GM10847 (cell line): ENCODE results near the gene COG2.

ENCODE experiments used
- POLR2A ChIP-seq: IDR thresholded peaks from 2 replicates; pipeline ENCODE4 v1.6.1; 2011; ENCODE audit not compliant: insufficient read length; ENCODE audit errors: extremely low read depth

COG2 gene

DNA sequence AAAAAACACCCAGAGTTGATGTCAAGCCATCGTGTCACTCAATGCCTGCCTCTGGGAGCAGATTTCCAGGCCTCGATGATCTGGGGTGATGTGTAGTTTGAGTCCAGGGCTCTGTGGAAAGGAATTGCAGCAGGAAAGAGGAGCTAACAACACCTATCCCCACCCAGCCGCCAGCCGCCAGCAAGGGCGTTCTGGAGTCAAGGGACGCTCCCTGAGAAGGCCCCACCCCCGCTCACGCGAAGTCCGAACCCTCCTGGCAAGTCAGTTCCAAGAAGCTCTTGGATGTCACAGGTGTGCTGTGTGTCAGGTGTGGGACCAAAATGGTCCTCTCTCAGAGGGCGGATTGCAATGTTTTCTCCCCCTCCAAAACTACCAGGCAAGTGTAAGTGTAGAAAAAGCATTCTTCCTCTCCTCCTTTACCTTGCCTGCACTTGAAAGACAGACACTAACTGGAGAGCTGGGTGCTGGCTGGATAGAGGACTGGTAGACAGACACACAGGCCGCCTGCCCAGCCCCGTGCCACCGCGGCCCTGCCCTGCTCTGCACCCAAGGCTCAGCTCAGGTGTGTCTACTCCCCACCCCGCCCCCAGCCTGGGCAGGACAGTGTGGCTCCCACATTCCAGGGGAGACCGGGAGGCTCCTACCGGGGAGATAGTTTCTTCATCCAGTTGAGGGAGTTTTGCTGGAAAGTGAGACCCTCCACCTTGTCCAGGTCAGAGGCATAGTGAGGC lies 63.2 kb downstream of the COG2 start:
- TF ChIP-seq POLR2A = no peak

- TF ChIP-seq POLR2A = no peak
Measured at GRCh38 chr1:230706020-230706699, 63.9 kb downstream of the COG2 start.

DNA sequence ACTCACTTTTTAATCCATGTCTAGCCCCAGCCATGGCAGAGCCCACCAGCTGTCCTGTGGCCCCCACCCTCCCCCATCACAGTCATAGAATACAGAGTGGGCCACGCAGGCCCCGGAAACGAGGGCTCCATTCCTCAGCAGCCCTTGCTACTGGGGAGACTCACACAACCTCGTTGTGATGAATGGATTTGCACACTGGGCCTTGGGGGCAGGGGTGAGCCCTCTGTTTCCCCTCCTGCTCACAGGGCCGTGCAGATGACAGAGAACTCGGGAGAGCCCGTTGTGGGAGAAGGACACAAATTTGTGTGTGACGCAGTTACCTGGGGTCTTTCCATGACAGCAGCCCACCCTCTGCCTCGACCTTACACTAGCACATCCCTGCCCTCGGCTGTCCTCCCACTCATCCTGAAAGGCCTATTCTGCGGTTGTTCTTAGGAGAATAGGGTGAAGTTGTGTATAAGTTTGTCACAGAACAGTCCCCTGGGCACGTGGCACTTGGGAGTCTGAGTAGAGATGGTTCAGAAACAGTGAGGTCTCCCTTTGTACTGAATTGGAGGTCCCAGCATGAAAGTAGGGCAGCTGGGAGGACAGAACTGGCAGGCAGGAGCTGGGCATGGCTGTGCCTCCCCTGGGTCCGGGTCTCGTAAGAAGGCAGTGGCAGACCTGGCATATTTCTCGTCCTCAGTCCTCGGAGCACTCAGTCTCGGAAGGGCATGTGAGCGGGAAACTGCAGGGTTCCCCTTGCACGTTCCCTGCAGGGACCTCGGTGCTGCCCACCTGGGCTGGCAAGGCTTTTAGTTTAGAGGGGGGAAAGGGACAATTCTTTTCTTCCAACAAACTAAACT lies 64.8 kb downstream of the COG2 start:
- no peak for TF ChIP-seq POLR2A

GRCh38 chr1:230707732-230708630 lies 65.7 kb downstream of the COG2 start:
- no peak for TF ChIP-seq POLR2A

GRCh38 chr1:230708631-230709580 lies 66.6 kb downstream of the COG2 start:
- no peak for TF ChIP-seq POLR2A

DNA sequence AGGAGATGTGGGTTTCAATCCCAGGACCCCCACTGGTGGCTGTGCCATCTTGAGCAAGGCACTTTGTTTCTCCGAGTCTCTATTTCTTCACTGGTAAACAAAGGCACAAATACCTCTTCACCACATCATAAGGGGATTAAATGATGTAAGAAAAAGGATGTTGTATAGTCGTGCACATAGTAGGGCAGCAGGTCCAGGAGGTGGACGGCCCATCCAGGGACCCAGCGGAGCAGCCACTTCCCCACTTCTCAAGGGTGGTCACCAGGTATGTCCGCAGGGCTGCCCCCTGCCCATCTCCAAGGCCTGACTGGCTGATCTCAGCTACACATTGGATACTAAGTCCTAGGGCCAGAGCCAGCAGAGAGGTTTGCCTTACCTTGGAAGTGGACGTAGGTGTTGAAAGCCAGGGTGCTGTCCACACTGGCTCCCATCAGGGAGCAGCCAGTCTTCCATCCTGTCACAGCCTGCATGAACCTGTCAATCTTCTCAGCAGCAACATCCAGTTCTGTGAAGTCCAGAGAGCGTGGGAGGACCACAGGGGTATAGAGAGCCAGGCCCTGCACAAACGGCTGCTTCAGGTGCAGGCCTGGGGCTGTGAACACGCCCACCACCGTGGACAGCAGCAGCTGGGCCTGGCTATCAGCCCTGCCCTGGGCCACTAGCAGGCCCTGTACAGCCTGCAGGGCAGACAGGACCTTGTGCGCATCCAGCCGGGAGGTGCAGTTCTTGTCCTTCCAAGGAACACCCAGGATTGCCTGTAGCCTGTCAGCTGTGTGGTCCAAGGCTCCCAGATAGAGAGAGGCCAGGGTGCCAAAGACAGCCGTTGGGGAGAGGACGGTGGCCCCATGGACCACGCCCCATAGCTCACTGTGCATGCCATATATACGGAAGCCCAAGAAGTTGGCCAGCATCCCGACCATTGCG lies 67.6 kb downstream of the COG2 start:
- TF ChIP-seq POLR2A = no peak

DNA sequence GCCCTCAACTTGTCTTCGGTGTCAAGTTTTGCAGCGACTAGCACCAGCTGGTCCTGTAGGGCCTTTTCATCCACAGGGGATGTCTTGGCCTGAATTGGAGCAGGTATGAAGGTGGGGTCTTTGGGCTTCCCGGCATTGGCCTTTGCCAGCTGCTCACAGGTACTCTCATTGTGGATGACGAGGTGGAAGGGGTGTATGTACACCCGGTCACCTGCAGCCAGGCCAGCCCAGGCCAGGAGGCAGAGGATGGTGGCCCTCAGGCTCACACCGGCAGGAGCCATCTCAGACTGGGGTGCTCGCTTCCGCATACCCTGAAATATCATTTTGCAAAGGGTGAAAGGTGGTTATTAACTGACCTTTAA lies 68.2 kb downstream of the COG2 start:
- TF ChIP-seq POLR2A = no peak

DNA sequence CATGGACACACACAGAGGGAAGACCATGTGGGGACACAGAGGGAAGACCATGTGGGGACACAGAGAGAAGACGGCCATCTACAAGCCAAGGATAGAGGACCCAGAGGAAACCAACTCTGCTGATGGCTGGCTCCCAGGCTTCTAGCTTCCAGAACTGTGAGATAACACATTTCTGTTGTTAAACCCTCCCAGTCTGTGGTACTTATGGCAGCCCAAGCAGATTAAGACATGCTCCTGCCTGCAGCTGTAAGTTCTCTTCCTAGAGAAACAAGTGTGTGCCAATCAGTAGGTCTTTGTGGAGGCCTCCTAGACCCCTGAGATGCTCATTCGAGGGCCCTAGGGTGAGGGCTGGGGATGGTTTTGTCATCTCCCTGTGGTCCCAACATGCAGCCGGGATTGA lies 69.0 kb downstream of the COG2 start:
- TF ChIP-seq POLR2A = no peak

DNA sequence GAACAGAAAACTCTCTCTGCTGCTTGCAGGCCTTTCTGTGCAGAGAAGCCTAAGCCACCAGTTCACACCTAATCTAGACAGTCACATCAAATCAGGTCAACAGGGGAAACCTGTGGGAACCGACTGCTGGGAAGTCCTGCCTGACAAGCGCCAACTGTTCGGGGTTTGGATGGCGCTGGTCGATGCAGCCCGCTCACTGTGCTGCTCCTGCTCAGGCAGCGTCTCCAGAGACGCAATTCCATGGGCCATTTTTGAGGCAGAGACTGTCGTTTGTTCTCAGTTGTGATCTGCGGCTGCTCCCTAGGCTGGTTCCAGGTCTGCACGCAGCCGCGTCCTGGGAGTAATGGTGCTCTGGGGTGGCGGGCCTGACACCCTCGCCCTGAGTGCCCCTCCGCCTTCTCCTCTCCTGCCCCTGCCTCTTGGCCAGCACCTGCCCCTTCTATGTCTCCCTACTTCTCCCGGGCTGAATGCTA lies 70.2 kb downstream of the COG2 start:
- no peak for TF ChIP-seq POLR2A

DNA sequence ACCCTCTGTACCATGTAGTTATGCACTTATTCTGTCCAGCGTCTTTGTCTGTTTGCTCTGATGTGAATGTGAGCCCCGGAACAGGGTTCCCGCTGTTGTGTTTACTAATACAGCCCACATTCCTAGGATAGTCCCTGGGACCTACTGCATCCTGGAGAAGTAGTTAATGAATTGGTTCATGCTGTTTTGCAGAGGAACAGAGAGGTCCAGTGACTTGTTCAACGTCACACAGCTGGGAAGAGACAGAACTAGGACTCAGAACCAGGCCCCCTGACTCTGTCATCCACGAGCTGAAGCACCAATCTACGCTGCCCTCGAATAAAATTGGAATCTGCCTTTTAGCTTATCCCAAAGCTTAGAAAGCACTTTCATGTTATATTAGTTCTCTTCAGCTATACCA lies 70.9 kb downstream of the COG2 start:
- TF ChIP-seq POLR2A = no peak

DNA sequence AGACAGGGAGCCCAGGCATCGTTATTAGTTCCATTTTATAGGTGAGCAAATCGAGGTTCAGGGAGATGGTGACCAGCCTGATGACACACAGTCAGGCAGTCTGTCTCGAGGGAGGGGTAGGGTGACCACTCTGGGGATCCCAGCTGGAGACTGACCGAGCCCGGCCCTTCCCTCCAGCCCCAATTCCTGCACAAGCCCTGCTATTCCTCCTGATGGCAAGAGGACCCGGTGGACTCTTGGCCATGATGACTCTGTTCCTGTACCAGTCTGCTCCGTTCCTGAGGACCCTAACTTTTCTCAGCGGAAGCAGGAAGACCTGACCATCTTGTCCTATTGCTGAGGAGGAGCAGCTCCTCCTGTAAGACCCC lies 71.2 kb downstream of the COG2 start:
- no peak for TF ChIP-seq POLR2A

DNA sequence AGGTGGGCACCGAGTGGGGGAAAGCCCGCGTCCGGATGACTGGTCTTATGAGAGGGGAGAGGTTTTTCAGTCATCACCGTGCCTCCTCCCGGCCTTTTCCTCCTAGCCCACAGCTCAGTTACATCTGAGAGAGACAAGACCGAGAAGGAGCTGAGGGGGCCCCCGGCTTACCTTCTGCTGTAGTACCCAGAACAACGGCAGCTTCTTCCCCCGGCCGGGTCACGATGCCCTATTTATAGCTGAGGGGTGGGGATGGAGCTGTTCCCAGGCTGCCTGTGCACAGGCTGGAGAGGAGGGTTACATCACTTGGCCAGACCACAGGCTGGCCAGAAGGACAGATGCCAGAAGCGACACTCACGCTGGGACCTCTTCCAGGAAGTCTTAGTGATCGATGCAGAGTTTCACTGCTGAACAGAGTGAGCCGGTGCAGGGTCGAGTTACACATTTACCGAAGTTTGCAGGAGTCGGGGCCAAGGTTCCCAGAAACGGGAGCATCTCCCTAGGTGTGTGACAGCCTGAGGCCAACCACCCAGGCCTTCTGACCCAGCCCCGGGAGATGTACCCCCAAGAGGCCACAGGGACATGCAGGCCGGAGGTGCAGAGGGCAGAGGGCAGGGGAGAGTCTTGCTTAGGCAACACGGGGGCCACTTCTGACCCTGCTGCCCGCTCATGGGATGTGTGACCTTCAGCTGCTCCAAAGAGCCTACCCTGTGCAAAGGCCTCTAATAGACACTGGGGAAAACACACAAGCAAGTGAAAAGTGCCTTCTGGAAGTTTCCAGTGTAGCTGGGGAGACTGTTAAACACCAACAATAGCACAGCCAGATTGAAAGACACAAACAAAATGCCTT lies 71.9 kb downstream of the COG2 start, which contains the start of gene AGT:
TSS of gene AGT (minus strand) at position 208 of the 850 bp plus-strand sequence. CDS start 3,299 bp downstream, outside the sequence.
- TF ChIP-seq POLR2A = no peak
